Activated T-helper 9 cell treated with anti-CD3 and anti-CD28 coated beads, Interleukin-2, amount 50 U/mL, for 16 hours (primary cell): ENCODE results near the gene GDF11.
"Not testable (repeated sequence)": the region's sequence is repeated elsewhere in the genome, so short reads cannot be mapped to it uniquely, and the experiment has no call there.

ENCODE experiments used
- DNase-seq: peaks from one replicate; pipeline ENCODE4 v3.0.0-alpha.2; 2020; ENCODE audit warnings: low read depth

Gene GDF11

GRCh38 chr12:55741931-55742680 lies 816 bp upstream of the GDF11 start:
- DNase-seq, result no peak

- DNase-seq, result no peak
Observed at GRCh38 chr12:55743406-55744339, 751 bp downstream of the GDF11 start.

GRCh38 chr12:55744340-55745030 lies 1.6 kb downstream of the GDF11 start:
- DNase-seq, result no peak

GRCh38 chr12:55745361-55746173 lies 2.6 kb downstream of the GDF11 start:
- no peak for DNase-seq

GRCh38 chr12:55746174-55746912 lies 3.4 kb downstream of the GDF11 start:
- DNase-seq, result no peak

- DNase-seq, result no peak
Observed at GRCh38 chr12:55746913-55747231, 4.0 kb downstream of the GDF11 start.

- no peak for DNase-seq
Observed at GRCh38 chr12:55748230-55748993, 5.5 kb downstream of the GDF11 start.

- no peak for DNase-seq
Observed at GRCh38 chr12:55755246-55755645, 12.3 kb downstream of the GDF11 start.

GRCh38 chr12:55757701-55758100 lies 14.8 kb downstream of the GDF11 start:
- no peak for DNase-seq

- DNase-seq, result not testable (repeated sequence)
Observed at GRCh38 chr12:55758575-55758974, 15.7 kb downstream of the GDF11 start.

GRCh38 chr12:55760663-55761062 lies 17.7 kb downstream of the GDF11 start:
- no peak for DNase-seq

- no peak for DNase-seq
Observed at GRCh38 chr12:55762646-55763045, 19.7 kb downstream of the GDF11 start.

GRCh38 chr12:55765736-55766290 lies 22.9 kb downstream of the GDF11 start:
- no peak for DNase-seq

GRCh38 chr12:55767156-55767555 lies 24.2 kb downstream of the GDF11 start:
- no peak for DNase-seq

- DNase-seq, result no peak
Observed at GRCh38 chr12:55771736-55772135, 28.8 kb downstream of the GDF11 start.

GRCh38 chr12:55777856-55778255 lies 34.9 kb downstream of the GDF11 start:
- DNase-seq, result no peak

- no peak for DNase-seq
Observed at GRCh38 chr12:55780685-55781084, 37.8 kb downstream of the GDF11 start.

GRCh38 chr12:55788546-55788945 lies 45.6 kb downstream of the GDF11 start:
- DNase-seq, result no peak

- no peak for DNase-seq
Observed at GRCh38 chr12:55789171-55789570, 46.2 kb downstream of the GDF11 start.

- DNase-seq, result no peak
Observed at GRCh38 chr12:55789893-55790292, 47.0 kb downstream of the GDF11 start.
